ENCODE measurements around the gene SEC22A.

- TF ChIP-seq CTCF (IDR thresholded peaks at IDR 0.05; ENCODE audit: low read length) (no peak), EZH2 (IDR thresholded peaks at IDR 0.05; ENCODE audit: borderline replicate concordance, low read length) (no peak)
Observed at GRCh38 chr3:123302961-123303360, 101.2 kb downstream of the SEC22A start.
